ENCODE results near the gene STARD3.

- TF ChIP-seq POLR2A (IDR thresholded peaks at IDR 0.05): no peak
- no peak for TF ChIP-seq CTCF (IDR thresholded peaks at IDR 0.05)
Observed at GRCh38 chr17:39636587-39636926, 387 bp upstream of the STARD3 start.

Data from right lobe of liver (tissue), 4 donors.